HG03108 (cell line): ENCODE measurements around the gene PCDHGA9.
"Not testable (repeated sequence)": the region's sequence is repeated elsewhere in the genome, so short reads cannot be mapped to it uniquely, and the experiment has no call there.

Experiments
- ATAC-seq: cut with Tn5 transposase; IDR thresholded peaks from one replicate; pipeline ENCODE4 v1.9.1; 2021; ENCODE audit warnings: moderate library complexity; ENCODE audit not compliant: unreplicated experiment

PCDHGA9 gene

DNA sequence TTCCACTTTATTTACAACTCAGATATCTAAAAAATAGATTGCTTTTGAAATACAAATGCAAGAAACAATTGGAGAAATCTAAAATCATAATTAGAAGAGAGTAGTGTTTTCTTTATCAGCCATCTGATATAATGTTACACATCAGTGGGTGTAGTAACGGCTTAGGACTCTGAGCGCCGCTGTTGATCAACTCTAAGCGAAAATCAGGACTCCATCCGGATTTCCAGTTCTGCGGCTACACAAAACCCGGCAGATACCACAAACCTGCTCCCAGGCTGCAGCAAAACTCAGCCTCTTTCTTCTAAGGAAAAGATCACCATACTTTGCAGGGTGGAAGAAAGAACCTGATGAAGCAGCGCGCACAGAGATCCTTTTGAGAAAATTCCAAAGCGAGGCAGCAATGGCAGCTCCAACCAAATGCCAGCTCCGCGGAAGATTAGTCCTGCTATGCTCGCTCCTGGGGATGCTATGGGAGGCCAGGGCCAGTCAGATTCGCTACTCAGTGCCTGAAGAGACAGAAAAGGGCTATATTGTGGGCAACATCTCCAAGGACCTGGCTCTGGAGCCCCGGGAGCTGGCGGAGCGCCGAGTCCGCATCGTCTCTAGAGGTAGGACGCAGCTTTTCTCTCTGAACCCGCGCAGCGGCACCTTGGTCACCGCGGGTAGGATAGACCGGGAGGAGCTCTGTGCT lies at the start of gene PCDHGA9:
Gene PCDHGA9 (plus strand): TSS at position 226 of the 691 bp plus-strand sequence. CDS start 175 bp downstream, at position 401.
- ATAC-seq: no peak

DNA sequence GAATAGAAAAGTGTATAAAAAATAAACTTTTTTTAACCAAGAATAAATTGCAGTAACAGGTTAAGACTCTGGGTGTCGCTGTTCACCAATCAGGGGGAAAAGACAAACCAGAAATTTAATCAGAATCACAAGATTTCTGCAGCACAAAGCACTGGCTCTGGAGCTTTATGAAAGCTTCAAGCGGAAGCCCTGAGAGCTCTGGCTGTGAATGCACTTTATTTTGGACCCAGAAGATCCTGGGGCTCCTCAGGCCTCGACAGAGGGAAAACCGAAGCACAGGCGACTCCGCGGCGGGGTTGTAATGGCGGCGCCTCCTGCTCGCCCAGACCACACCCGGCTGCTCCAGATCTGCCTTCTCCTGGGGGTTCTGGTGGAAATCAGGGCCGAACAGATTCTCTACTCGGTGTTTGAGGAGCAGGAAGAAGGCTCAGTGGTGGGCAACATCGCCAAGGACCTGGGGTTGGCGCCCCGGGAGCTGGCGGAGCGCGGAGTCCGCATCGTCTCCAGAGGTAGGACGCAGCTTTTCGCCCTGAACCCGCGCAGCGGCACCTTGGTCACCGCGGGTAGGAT lies 47.6 kb upstream of the PCDHGA9 start, which contains the start of gene PCDHGA4:
Gene PCDHGA4 (plus strand): TSS at position 122 of the 570 bp plus-strand sequence. CDS start 87 bp downstream, at position 209.
- no peak for ATAC-seq

DNA sequence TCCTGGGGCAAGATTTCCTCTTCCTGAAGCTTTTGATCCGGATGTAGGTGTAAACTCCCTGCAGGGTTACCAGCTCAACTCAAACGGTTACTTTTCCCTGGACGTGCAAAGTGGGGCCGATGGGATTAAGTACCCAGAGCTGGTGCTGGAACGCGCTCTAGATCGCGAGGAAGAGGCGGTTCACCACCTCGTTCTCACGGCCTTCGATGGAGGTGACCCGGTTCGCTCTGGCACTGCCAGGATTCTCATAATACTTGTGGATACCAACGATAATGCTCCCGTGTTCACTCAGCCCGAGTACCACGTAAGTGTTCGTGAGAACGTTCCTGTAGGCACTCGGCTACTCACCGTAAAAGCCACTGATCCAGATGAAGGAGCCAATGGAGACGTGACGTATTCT lies 46.9 kb upstream of the PCDHGA9 start:
- no peak for ATAC-seq

DNA sequence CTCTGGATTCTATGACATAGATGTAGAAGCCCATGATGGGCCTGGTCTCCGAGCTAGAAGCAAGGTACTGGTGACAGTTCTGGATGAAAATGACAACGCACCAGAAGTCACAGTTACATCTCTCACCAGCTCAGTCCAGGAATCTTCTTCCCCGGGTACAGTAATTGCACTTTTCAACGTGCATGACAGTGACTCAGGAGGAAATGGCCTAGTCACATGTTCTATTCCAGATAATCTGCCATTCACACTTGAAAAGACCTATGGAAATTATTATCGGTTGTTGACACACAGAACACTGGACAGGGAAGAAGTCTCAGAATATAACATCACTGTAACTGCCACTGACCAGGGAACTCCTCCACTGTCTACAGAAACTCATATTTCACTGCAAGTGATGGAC lies 46.4 kb upstream of the PCDHGA9 start:
- ATAC-seq: no peak

DNA sequence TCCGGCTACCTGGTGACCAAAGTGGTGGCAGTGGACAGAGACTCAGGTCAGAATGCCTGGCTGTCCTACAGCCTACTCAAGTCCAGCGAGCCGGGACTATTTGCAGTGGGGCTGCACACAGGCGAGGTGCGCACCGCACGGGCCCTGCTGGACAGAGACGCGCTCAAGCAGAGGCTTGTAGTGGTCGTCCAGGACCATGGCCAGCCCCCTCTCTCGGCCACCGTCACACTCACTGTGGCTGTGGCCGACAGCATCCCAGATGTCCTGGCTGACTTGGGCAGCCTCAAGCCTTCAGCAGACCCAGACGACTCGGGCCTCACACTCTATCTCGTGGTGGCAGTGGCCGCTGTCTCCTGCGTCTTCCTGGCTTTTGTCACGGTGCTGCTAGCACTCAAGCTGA lies 45.6 kb upstream of the PCDHGA9 start:
- ATAC-seq: no peak

DNA sequence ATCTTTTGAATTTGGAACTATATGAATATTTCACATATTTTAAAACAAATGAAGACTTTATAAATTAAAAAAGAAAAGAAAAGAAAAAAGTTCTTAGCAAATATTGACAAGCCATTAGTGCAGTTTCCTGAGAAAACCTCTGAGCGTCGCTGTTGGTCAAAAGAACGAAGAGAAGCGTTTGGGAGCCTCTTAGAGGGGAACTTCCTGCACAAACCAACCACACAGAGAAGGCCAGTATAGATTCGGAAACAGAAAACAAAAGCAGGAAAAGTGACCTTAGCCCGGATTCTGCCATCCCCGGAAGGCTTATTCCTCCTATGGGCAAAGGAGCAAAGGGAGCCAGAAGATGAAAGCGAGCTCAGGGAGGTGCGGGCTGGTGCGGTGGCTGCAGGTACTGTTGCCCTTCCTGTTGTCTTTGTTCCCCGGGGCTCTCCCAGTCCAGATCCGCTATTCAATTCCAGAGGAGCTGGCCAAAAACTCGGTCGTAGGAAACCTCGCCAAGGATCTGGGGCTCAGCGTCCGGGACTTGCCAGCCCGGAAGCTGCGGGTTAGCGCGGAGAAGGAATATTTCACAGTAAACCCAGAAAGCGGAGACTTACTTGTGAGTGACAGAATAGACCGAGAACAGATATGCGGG lies 42.7 kb upstream of the PCDHGA9 start, which contains the start of gene PCDHGB2:
Gene PCDHGB2 (plus strand): TSS at position 205 of the 637 bp plus-strand sequence. CDS start 142 bp downstream, at position 347.
- ATAC-seq: no peak

DNA sequence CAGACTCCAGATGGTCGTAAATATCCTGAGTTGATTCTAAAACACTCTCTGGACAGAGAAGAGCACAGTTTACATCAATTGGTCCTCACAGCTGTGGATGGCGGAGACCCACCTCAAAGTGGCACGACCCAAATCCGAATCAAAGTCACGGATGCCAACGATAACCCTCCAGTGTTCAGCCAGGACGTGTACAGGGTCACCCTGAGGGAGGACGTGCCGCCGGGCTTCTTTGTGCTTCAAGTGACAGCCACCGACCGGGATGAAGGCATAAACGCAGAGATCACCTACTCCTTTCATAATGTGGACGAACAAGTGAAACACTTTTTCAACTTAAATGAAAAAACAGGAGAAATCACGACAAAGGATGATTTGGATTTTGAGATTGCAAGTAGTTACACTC lies 41.9 kb upstream of the PCDHGA9 start:
- no peak for ATAC-seq

DNA sequence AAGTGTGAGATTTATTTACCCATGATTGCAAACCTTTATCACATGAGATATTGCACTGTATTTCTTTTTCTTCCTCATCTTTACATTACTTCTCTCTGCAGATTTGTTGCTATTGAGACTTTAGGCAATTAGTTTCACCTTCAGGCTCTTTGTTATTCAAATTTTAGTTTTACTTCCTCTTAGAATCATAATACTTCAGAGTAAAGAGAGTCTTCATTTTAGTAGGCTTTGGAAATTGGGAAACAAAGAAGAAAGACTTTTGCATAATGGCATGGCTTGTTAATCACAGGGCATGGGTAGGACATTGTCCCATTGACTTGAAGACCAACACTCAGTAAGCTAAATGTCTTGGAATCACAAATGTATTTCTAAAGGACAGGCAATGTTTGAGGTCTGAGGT lies 39.9 kb upstream of the PCDHGA9 start:
- ATAC-seq: no peak

DNA sequence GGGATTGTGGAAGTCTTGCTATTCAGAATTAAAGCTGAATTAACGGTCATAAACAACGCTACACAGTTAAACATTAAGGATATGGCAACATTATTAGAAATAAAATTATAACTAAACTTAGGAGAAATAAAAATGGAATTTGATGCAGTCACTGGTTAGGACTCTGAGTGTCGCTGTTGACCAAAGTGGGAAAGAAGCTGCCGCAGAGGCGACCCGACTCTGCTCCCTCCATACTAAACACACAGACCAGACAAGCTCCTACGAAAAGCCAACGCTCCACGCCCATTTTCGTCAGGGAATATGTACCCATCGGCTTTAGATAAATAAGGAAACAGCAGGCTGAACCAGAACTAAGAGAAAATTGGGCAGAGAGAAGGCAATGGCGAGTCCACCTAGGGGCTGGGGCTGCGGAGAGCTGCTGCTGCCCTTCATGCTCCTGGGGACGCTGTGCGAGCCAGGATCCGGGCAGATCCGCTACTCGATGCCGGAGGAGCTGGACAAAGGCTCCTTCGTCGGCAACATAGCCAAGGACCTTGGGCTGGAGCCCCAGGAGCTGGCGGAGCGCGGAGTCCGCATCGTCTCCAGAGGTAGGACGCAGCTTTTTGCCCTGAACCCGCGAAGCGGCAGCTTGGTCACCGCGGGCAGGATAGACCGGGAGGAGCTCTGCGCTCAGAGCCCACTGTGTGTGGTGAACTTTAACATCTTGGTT lies 38.5 kb upstream of the PCDHGA9 start, which contains the start of gene PCDHGA5:
Gene PCDHGA5 (plus strand): TSS at position 211 of the 709 bp plus-strand sequence. CDS start 169 bp downstream, at position 380.
- no peak for ATAC-seq

DNA sequence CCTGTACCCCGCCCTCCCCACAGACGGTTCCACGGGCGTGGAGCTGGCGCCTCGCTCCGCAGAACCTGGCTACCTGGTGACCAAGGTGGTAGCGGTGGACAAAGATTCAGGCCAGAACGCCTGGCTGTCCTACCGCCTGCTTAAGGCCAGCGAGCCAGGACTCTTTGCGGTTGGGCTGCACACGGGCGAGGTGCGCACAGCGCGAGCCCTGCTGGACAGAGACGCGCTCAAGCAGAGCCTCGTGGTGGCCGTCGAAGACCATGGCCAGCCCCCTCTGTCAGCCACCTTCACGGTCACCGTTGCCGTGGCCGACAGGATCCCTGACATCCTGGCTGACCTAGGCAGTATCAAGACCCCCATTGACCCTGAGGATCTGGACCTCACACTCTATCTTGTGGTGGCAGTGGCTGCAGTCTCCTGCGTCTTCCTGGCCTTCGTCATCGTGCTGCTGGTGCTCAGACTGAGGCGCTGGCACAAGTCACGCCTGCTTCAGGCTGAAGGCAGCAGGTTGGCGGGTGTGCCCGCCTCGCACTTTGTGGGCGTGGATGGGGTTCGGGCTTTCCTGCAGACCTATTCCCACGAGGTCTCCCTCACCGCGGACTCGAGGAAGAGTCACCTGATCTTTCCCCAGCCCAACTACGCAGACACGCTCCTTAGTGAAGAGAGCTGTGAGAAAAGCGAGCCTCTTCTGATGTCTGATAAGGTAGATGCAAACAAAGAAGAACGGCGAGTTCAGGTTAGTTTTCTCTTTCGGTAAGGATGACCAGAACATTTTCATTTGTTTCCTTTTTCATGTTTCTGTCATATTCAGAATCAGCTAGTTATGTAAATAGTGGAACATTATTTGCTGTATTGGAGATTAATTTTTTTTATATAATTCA lies 36.3 kb upstream of the PCDHGA9 start:
- ATAC-seq: no peak

DNA sequence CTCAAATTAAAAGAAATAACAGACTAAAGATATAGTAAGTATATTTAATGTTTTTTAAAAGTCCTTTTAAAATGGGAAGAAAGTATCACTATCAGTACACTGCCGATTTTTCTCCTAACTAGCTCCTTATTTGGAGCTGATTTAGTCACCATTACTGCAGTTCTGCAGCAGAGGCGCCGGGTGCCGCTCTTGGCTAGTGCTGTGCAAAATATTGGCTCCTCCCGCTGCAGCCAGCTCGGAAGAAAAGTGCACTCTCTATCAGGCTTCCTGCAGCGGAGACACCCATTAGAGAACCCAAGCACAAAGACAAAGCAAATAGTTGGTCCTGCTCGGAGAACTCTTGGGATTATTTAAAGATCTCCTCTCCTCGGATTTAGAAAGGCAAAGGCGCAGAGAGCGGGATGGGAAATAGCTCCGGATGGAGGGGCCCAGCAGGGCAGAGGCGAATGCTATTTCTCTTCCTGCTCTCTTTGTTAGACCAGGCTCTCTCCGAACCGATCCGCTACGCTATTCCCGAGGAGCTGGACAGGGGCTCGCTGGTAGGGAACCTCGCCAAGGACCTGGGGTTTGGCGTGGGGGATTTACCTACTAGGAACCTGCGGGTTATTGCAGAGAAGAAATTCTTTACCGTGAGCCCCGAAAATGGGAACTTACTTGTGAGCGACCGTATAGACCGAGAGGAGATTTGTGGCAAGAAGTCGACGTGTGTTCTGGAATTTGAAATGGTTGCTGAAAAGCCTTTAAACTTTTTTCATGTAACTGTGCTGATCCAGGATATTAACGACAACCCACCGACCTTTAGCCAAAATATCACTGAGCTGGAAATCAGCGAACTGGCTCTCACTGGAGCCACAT lies 32.4 kb upstream of the PCDHGA9 start, which contains the start of gene PCDHGB3:
Gene PCDHGB3 (plus strand): TSS at position 249 of the 855 bp plus-strand sequence. CDS start 153 bp downstream, at position 402.
- ATAC-seq: peak; percentile 82

DNA sequence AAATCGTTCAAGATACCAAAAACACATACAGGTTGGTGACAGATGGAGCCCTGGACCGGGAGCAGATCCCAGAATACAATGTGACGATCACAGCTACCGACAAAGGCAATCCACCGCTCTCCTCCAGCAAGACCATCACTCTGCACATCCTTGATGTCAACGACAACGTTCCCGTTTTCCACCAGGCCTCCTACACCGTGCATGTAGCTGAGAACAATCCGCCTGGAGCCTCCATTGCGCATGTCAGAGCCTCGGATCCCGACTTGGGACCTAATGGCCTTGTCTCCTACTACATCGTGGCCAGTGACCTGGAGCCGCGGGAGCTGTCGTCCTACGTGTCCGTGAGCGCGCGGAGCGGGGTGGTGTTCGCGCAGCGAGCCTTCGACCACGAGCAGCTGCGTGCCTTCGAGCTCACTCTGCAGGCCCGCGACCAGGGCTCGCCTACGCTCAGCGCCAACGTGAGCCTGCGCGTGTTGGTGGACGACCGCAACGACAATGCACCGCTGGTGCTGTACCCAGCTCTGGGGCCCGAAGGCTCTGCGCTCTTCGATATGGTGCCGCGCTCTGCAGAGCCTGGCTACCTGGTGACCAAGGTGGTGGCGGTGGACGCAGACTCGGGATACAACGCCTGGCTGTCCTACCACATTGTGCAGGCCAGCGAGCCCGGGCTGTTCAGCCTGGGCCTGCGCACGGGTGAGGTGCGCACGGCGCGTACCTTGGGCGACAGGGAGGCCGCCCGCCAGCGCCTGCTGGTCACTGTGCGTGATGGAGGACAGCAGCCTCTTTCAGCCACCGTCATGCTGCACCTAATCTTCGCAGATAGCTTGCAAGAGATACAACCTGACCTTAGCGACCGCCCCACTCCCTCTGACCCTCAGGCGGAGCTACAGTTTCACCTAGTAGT lies 30.8 kb upstream of the PCDHGA9 start:
- ATAC-seq: no peak

DNA sequence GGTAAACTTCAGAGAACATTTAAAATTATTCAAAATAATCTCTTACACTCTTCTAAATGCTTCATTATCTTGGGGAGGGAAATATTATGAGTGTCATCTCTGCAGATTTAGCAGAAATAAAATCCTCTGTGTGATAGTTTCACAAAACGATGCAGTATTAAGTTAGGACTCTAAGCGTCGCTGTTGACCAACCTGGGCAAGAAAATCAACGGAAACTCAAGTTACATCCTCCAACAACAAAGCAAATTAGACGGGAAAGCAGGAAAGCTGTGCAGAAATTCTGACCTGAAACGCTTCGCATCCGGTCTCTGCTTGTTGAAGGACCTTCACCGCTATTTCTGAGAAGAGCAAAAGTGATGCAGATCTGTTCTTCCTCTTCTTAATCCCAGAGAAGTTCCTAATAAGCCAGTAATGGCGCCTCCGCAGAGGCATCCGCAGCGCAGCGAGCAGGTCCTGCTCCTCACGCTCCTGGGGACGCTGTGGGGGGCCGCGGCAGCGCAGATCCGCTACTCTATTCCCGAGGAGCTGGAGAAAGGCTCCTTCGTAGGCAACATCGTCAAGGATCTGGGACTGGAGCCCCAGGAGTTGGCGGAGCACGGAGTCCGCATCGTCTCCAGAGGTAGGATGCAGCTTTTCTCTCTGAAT lies 28.8 kb upstream of the PCDHGA9 start, which contains the start of gene PCDHGA6:
Gene PCDHGA6 (plus strand): TSS at position 219 of the 645 bp plus-strand sequence. CDS start 193 bp downstream, at position 412.
- ATAC-seq: no peak

DNA sequence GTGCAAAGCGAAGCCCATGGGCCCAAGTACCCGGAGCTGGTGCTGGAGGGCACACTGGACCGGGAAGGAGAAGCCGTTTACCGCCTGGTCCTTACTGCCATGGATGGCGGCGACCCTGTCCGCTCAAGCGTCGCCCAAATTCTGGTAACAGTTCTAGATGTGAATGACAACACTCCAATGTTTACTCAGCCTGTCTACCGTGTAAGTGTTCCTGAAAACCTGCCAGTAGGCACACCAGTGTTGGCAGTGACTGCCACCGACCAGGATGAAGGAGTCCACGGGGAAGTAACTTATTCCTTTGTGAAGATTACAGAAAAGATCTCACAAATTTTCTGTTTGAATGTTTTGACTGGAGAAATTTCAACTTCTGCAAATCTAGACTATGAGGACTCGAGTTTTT lies 28.0 kb upstream of the PCDHGA9 start:
- ATAC-seq: no peak

DNA sequence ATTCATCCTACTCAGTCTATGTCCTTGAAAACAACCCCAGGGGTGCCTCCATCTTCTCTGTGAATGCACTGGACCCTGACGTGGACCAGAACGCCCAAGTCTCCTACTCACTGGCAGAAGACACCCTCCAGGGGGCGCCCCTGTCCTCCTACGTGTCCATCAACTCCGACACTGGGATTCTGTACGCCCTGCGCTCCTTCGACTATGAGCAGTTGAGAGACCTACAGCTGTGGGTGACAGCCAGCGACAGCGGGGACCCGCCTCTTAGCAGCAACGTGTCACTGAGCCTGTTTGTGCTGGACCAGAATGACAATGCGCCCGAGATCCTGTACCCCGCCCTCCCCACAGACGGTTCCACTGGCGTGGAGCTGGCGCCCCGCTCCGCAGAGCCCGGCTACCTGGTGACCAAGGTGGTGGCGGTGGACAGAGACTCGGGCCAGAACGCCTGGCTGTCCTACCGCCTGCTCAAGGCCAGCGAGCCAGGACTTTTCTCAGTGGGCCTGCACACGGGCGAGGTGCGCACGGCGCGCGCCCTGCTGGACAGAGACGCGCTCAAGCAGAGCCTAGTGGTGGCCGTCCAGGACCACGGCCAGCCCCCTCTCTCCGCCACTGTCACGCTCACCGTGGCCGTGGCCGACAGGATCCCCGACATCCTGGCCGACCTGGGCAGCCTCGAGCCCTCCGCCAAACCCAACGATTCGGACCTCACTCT lies 27.0 kb upstream of the PCDHGA9 start:
- not testable (repeated sequence) for ATAC-seq

DNA sequence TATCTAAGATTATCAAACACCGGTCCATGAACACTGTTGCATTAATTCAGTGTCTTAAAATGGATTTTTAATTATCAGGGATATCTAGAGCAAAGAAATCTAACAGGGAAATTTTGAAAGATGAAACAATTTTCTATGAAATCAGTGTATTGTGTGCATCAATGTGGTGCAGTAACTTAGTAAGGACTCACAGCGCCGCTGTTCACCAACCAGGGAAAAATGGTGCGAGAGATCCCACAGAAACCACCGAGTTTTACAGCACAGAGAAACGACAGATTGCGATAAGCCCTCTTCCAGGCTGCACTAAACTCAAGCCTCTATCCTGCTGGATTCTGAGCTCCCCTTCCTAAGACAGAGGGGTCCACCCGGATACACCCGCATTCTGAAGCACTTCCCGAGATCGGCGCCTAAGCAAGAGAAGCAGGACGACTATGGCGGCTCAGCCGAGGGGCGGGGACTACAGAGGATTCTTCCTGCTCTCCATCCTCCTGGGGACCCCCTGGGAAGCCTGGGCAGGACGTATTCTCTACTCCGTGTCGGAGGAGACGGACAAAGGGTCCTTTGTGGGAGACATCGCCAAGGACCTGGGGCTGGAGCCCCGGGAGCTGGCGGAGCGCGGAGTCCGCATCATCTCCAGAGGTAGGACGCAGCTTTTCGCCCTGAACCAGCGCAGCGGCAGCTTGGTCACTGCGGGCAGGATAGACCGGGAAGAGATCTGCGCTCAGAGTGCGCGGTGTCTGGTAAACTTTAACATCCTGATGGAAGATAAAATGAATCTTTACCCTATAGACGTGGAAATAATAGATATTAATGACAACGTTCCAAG lies 19.9 kb upstream of the PCDHGA9 start, which contains the start of gene PCDHGA7:
Gene PCDHGA7 (plus strand): TSS at position 274 of the 826 bp plus-strand sequence. CDS start 158 bp downstream, at position 432.
- ATAC-seq: no peak
